Measurements from ENCODE around the gene GYPE.
"Not testable (repeated sequence)": the region's sequence is repeated elsewhere in the genome, so short reads cannot be mapped to it uniquely, and the experiment has no call there.

The GYPE gene

DNA sequence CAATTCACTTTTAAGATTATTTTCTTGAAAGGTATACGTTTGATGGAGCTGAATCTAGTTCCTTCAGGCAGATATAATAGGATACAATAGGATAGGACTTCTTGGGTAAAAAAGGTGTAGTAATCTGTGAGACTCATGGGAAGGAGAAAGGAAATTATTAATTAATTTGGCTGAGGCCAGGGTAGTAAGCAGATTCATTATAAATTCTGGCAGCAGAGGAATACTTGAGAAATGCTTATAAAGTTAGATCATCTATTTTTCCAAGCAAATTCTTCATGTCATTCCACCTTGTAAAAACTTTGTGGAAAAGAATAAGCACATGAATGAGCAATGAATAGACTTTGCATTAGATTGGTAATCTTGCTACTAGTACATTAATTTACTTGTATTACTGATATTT is 46.9 kb downstream of the GYPE start:
- TF ChIP-seq, protein P1, sequence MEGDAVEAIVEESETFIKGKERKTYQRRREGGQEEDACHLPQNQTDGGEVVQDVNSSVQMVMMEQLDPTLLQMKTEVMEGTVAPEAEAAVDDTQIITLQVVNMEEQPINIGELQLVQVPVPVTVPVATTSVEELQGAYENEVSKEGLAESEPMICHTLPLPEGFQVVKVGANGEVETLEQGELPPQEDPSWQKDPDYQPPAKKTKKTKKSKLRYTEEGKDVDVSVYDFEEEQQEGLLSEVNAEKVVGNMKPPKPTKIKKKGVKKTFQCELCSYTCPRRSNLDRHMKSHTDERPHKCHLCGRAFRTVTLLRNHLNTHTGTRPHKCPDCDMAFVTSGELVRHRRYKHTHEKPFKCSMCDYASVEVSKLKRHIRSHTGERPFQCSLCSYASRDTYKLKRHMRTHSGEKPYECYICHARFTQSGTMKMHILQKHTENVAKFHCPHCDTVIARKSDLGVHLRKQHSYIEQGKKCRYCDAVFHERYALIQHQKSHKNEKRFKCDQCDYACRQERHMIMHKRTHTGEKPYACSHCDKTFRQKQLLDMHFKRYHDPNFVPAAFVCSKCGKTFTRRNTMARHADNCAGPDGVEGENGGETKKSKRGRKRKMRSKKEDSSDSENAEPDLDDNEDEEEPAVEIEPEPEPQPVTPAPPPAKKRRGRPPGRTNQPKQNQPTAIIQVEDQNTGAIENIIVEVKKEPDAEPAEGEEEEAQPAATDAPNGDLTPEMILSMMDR (IDR thresholded peaks at IDR 0.05; ENCODE audit: control extremely low read depth, extremely low read depth, low read depth, missing control alignments), result no peak
- POLR2A ChIA-PET, result no interaction called here
- DNase-seq (ENCODE audit: extremely low spot score), result no peak
- CTCF ChIA-PET, result no interaction called here

DNA sequence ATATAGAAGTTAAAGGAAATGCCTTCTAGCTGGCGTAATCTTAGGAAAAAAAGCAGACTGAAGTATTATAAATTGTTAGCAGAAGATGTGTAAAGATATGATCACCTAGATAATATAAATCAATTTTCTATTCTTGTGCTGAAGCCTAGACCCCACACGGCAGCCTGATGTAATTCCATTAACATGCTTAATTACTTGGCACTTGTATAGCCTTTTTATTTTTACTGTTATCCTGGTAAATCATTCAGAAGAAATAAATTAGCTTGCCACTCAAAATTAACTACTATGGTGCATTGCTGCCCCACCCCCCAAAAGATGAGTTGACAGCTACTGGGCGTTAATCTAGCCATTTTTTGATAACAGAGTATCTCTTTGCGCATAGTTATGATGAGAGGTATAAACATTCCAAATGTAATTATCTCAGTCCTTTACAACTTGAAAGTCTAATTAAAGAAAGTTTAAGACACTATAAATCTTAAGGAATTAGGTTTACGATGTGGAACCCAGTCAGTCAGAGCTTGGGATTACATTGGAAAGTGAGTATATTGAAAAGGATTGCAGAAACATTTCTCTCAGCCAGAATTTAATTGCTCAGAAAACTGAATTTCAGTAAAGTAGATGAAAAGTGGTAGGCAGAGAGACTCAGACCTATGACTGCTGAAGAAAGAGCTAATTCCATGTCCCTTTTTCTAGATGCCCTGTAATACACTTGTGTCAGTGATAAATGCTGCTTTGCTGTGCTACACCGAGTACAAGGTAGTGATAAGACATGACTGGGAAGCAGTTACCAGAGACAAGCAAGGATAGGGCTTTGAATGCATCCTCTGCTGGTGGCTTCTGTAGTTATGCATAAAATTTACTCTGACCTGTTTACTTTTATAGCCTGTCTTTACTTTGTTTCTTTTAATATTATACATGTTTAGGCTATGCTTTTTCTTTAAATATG is 47.7 kb downstream of the GYPE start:
- POLR2A ChIA-PET; DNase-seq (ENCODE audit: extremely low spot score); CTCF ChIA-PET: not testable (repeated sequence)

DNA sequence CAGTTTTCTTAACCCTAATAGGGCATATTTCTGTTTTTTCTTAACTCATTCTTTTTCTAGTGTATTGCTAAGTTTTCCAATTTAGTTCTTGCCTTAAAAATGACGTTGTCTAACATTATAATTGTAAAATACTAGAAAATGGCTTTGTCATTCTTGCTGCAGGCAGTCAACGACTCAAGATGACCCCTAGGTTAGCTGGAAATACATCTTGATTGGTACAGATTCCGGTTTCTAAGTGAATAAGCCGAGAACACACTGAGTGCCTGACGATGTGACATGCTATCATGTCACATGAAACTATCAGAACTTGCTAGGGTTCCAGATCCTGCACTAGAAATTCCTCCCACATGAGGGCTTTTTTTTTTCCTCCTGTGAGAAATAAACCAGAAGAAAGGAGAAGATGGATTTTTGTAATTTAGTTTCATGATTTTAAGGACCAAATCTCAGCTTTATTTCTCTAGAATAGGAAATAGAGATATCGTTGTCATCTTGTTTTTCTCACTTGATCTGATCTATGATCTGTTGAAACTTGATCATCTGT is 49.3 kb downstream of the GYPE start:
- CTCF ChIA-PET; DNase-seq (ENCODE audit: extremely low spot score); POLR2A ChIA-PET: not testable (repeated sequence)

DNA sequence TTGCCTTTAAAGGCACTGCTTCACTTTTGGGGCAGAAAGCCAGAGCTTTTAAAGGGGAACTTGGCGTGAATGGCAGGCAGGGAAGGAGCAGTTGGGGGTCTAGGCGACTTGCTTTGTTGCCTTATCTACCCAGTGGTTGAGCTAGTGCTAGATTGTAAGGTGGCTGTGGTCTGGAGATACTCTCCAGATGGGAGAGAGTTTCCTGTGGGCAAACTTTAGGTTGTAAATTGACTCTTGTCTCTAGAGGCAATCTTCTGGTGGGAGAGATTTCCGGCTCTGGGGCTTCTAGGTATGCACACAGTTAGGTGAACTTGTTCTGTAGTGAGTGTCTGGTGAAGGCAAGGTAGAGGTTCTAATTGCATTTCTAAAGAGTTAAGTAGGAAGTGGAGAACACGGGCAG is 50.7 kb downstream of the GYPE start:
- not testable (repeated sequence) for DNase-seq (ENCODE audit: extremely low spot score)

DNA sequence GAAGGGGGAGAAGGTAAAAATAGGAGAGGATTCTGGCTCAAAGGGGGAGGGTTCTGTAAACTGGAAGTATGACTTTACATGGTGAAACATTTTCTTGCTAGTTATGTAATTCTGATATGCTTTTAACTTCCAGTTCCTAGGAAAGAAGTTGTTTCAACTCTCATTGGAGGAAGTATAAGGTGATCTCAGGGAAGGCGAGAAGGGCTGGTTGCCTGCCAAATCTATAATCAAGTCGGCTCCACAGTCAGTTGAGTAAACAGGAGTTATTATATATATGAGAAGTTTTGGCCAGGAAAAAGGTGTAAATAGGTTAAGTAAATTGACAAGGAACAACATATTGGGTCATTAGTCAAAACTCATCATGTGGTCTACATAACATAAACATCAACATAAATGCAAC is 56.1 kb downstream of the GYPE start:
- CTCF ChIA-PET; DNase-seq (ENCODE audit: extremely low spot score); POLR2A ChIA-PET: not testable (repeated sequence)

More for the DNA sequence above, 50.7 kb downstream of the GYPE start:
- CTCF ChIA-PET, POLR2A ChIA-PET: not testable (repeated sequence)

DNA sequence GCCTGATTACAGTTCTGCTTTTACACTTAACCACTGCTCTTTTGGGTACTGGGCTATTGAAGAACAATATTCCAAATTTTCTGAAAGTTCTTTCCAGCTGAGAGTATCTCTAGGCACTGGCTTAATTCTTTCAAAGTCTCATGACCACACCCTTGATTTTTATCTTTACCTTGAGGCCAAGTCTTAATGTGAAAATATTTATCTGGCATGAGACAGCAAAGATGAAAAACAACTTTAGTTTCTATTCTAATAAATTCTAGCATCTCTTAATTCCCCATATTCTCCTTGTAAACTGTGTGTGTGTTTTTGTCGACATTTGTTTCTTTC is 61.9 kb downstream of the GYPE start:
- DNase-seq (ENCODE audit: extremely low spot score); CTCF ChIA-PET; POLR2A ChIA-PET: not testable (repeated sequence)

DNA sequence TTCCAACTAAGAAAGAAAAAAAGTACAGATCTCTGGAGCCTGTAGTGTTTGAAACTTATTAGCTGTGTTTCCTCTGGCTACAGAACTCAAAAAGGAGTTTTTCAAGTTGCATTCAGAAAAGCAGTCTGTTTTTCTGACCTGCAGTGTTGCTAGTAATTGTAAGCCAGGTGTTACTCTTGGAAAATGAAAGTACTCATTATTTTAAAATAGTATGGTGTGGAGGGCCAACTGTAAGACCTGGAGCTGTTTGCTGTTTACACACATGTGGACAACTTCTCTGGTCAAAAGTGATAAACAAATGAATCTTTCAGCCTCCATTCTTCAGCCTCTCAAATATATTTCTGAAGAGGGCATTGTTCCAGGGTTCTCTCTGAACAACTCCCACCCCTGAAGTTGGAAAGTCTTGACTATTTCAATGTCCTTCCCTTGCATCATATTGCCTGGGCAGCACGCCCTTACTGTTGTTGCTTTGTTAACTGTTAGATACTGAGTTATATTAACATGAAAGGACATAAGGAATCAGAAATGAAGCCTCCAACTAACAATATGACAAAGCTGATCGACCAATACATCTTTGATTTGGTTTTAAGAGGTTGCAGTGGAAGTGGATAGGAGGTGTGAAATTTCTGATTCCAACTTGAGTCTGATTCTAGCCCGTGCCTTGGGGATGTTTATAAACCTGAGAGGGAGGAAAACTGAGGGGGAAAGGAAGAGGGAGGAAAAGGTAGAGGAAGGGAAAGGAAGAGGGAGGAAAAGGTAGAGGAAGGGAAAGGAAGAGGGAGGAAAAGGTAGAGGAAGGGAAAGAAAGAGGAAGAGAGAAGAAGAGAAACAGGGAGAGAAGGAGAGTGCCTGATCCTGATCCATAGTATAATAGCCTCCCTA is 62.5 kb downstream of the GYPE start:
- CTCF ChIA-PET; DNase-seq (ENCODE audit: extremely low spot score): not testable (repeated sequence)

DNA sequence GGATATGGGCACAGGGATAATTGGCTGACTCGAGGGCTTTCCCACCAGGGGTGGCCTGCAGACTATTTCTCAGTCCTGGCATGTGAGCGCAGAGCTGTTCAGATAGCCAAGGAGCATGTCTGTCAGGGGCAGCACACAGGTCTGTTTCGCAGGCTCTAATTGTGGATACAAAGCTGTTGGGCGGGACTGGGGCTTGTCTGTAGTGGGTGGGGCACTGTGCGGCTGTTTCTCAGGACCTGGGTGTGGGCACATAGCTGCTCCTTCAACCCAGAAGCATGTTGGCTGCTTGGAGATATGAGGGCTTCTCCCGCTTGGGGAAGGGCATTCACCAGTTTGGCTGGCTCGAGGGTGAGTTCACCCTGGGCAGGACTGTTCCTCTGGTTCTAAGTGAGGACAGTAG is 65.9 kb downstream of the GYPE start:
- POLR2A ChIA-PET; CTCF ChIA-PET; DNase-seq (ENCODE audit: extremely low spot score): not testable (repeated sequence)

More for the DNA sequence above, 62.5 kb downstream of the GYPE start:
- POLR2A ChIA-PET, result not testable (repeated sequence)

DNA sequence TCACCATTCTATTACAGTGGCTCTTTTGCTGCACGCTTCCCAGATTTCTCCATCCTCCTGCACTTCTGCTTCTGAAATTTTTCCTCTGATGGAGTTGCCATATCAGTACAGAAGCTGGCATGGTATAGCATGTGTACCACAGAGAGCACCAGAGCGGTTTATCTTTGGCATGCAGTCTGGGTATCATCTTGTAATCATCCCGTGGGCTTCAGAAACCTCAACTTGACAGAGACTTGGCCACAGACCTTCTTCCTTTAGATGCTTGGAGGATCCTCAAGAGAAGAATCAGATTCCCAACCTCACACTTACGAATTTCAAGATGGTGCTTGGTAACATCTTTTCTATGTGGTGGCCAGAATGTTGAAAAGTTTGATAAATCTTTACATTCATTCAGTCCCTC is 71.2 kb downstream of the GYPE start:
- CTCF ChIA-PET; POLR2A ChIA-PET; DNase-seq (ENCODE audit: extremely low spot score): not testable (repeated sequence)

DNA sequence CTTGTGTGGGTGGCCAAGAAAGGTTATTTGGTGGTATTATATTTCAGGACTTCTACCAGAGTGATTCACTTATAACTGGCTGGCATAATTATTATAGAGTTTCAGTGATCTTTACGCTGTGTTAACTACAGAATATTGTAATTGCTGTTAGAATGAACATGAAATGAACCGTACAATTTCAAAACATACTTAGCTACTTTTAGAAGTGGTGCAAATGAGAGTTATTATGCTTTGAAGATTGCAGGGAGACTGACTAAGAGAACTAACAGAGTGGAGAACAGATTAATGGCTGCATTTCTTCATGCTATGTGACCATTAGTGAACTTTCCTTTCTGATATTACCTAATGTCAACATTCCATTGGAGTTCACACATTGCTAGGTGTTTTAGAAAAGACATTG is 71.7 kb downstream of the GYPE start:
- POLR2A ChIA-PET; DNase-seq (ENCODE audit: extremely low spot score); CTCF ChIA-PET: not testable (repeated sequence)

DNA sequence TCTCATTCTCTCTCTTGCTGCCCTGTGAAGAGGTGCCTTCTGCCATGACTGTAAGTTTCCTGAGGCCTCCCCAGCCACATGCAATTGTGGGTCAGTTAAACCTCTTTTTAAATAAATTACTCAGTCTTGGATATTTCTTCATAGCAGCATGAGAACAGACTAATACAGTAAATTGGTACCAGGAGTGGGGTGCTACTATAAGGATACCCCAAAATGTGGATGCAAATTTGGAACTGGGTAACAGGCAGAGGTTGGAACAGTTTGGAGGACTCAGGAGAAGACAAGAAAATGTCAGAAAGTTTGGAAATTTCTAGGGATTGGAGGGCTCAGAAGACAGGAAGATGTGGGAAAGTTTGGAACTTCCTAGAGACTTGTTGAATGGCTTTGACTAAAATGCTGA is 74.8 kb downstream of the GYPE start:
- CTCF ChIA-PET, POLR2A ChIA-PET: not testable (repeated sequence)

DNA sequence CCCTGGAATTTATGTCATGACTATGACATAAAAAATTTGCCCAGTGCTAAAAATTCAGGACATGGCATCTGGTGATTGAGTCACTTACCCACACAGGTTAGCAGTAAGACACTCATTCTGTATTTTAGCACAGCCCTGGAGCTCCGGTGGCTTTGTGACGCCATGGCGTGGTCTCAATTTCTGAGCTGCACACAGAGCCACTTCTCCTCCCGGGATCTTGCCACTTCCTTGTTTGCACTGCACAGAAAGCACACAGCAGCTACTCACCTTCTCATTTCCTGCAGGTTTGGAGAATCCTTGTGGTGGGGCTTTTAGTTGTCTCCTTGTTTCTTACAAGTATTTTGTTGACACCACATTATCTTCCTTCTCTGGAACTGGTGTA is 76.1 kb downstream of the GYPE start:
- POLR2A ChIA-PET; DNase-seq (ENCODE audit: extremely low spot score): not testable (repeated sequence)
- CTCF ChIA-PET, result interaction anchor here (1.0 kb wide), 1 partner anchor 11 kb away, joined by 3 read pairs; no protein-coding TSS in a partner anchor

More for the DNA sequence above, 74.8 kb downstream of the GYPE start:
- DNase-seq (ENCODE audit: extremely low spot score), result not testable (repeated sequence)

Measured in GM10248 (cell line).